HG02798 (cell line): ENCODE results near the gene ALX4.

Experiments
- ATAC-seq: cut with Tn5 transposase; IDR thresholded peaks from one replicate; pipeline ENCODE4 v1.9.1; 2021; ENCODE audit warnings: mild to moderate bottlenecking; ENCODE audit not compliant: unreplicated experiment, poor library complexity

The ALX4 gene

DNA sequence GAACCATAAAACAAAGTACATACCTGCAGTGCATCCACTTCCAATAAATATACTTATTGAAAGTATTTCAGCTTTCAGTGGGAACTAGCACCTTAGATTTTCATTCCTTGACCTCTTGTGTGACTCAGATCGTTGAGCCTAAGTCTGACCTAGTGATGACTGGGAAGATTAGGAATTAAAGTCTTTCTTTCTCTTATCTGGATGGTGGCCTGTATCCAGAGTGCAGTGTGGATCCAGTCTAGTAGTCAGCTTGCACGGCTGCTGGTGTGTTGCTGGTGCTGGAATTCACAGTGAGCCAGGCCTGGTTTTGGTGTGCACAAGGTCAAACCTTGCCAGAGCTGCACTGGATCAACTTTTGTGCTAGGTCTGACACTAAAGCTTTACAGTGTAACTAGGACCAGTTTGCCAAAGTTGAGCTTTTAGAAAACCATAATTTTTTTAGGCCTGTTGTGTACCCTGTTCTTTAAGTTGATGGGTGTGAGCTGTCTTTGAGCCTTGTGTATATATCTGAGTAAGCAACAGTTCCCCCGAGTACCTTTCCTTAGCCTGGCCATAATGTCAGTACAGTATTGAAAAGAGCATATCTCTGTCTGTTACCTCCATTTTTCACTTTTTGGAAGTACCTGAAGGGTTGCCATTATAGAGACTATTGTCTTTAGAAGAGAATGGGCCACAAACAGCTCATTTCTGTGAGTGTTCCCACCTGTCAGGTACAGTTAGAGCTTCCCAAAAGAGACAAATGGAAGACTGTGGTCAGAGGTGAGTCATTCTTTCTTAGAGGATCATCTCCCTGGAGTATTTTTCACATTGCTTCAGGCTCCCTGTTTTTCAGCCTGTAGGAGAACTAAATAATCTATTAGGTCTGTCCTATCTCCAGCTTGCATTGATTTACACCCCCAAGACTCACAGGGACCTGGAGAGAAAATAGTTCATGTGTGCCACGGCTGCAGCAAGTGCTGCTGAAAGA is 89.8 kb downstream of the ALX4 start:
- ATAC-seq = no peak

GRCh38 chr11:44217432-44217831 is 92.5 kb downstream of the ALX4 start:
- ATAC-seq = no peak

- ATAC-seq = no peak
These were observed 96.8 kb downstream of the ALX4 start for GRCh38 chr11:44213148-44213547.

DNA sequence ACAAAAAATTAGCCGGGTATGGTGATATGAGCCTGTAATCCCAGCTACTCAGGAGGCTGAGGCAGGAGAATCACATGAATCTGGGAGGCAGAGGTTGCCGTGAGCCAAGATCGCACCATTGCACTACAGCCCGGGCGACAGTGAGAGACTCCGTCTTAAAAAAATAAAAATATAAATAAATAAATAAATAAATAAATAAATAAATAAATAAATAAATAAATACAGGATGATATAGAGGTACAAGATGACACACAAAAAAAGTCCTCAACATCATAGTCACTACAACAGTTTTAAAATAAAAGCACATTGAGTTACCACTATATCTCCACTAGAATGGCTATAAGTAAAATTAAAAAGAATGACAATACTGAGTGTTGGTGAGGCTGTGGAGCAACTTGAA is 97.8 kb downstream of the ALX4 start:
- ATAC-seq = no peak
